ENCODE data around the gene GAS7.

GAS7 gene

GRCh38 chr17:9868552-9868951 lies 329.9 kb downstream of the GAS7 start:
- Mint-ChIP-seq H3K4me3 (no peak overlapping the region), H3K27ac (no peak overlapping the region), H3K36me3 (no peaks in the 10 kb centered on the region), H3K4me1 (no peaks in the 10 kb centered on the region), H3K9me3 (peaks cover 4% of the 10 kb centered on the region), H3K27me3 (peaks cover 12% of the 10 kb centered on the region)
- ATAC-seq: no peak

- Mint-ChIP-seq H3K27me3 (peaks cover 12% of the 10 kb centered on the region), H3K27ac (no peak overlapping the region), H3K9me3 (peaks cover 8% of the 10 kb centered on the region), H3K36me3 (no peaks in the 10 kb centered on the region), H3K4me3 (no peak overlapping the region), H3K4me1 (no peaks in the 10 kb centered on the region)
- no peak for ATAC-seq
Observed at GRCh38 chr17:9865586-9865985, 332.8 kb downstream of the GAS7 start.

GRCh38 chr17:9862949-9863348 lies 335.5 kb downstream of the GAS7 start:
- Mint-ChIP-seq H3K4me3 (no peak overlapping the region), H3K9me3 (peaks cover 10% of the 10 kb centered on the region), H3K4me1 (no peaks in the 10 kb centered on the region), H3K27ac (no peak overlapping the region), H3K36me3 (no peaks in the 10 kb centered on the region), H3K27me3 (no peaks in the 10 kb centered on the region)
- no peak for ATAC-seq

GRCh38 chr17:9862220-9862619 lies 336.2 kb downstream of the GAS7 start:
- Mint-ChIP-seq H3K27ac (no peak overlapping the region), H3K9me3 (peaks cover 10% of the 10 kb centered on the region), H3K36me3 (no peaks in the 10 kb centered on the region), H3K4me1 (no peaks in the 10 kb centered on the region), H3K27me3 (no peaks in the 10 kb centered on the region), H3K4me3 (no peak overlapping the region)
- ATAC-seq: no peak

GRCh38 chr17:9860851-9861250 lies 337.6 kb downstream of the GAS7 start:
- peaks cover 10% of the 10 kb centered on the region for H3K9me3 Mint-ChIP-seq
- H3K4me1 Mint-ChIP-seq: no peaks in the 10 kb centered on the region
- no peaks in the 10 kb centered on the region for H3K36me3 Mint-ChIP-seq
- H3K27ac Mint-ChIP-seq: no peak overlapping the region
- no peaks in the 10 kb centered on the region for H3K27me3 Mint-ChIP-seq
- no peak overlapping the region for H3K4me3 Mint-ChIP-seq
- no peak for ATAC-seq

All from stimulated activated memory B cell treated with anti-CD40 and anti-IgM and Interleukin-4, amounts not matched to agents 10 μg/mL and 1 μg/mL and 100 μg/mL, for 72 hours (primary cell).